Sigmoid colon (tissue), 4 donors: ENCODE measurements around the gene CTNNBL1.

Experiments
- EP300 ChIP-seq, 4 donors: sonication (generic); formaldehyde crosslinking; IDR thresholded peaks; one replicate each; pipeline ENCODE4 v1.6.1; 2017; ENCODE audit warnings: antibody characterized with exemption in 4 of 4
- TF ChIP-seq, protein P1 (sequence below), 4 experiments: fragments of 450-650 bp in 3 of 4; fragments of 200-600 bp in 1 of 4; IDR thresholded peaks; one replicate each; pipeline ENCODE4 v1.5.1; 2016 to 2019; ENCODE audit warnings: antibody characterized with exemption in 4 of 4, mild to moderate bottlenecking in 3 of 4, moderate library complexity in 2 of 4

DNA sequence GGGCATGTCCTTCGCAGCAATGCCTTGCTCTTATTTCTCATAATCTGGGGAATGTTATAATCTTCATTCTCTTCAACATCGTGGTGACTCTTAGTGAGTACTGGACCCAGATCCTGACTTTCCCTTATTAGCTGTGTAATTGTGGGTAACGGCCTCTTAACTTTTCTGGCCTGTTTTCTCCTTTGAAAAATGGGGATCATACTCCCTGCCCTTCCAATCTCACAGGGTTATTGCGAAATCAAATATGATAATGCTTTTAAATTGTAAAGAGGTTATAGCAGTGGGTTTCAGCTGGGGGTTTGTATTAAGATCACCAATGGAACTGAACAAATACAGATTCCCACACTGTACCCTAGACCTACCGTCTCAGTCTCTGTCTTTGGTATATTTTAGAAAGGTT, 77.1 kb downstream of the CTNNBL1 start:
- TF ChIP-seq EP300 (IDR thresholded peaks at IDR 0.05), result no peak
- TF ChIP-seq, protein P1, sequence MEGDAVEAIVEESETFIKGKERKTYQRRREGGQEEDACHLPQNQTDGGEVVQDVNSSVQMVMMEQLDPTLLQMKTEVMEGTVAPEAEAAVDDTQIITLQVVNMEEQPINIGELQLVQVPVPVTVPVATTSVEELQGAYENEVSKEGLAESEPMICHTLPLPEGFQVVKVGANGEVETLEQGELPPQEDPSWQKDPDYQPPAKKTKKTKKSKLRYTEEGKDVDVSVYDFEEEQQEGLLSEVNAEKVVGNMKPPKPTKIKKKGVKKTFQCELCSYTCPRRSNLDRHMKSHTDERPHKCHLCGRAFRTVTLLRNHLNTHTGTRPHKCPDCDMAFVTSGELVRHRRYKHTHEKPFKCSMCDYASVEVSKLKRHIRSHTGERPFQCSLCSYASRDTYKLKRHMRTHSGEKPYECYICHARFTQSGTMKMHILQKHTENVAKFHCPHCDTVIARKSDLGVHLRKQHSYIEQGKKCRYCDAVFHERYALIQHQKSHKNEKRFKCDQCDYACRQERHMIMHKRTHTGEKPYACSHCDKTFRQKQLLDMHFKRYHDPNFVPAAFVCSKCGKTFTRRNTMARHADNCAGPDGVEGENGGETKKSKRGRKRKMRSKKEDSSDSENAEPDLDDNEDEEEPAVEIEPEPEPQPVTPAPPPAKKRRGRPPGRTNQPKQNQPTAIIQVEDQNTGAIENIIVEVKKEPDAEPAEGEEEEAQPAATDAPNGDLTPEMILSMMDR (IDR thresholded peaks at IDR 0.05), result no peak
